Skeletal muscle tissue (tissue), 4 donors: ENCODE data around the gene SLC12A4. TPM values are rescaled to one million over a fixed set of nuclear protein-coding genes. Genes with fewer than 3 reads are reported as not detected.

Experiments
- H3K27ac ChIP-seq: one replicate; pipeline ENCODE4 v1.7.0; 2013; ENCODE audit warnings: mild to moderate bottlenecking, low read depth, low read length, inconsistent platforms
- H3K27me3 ChIP-seq, 3 donors: one replicate each; pipeline ENCODE4 v1.7.0; 2013; ENCODE audit warnings: low read length in 3 of 3; ENCODE audit not compliant: control insufficient read depth in 3 of 3, insufficient read depth in 3 of 3
- H3K36me3 ChIP-seq, 3 donors: one replicate each; pipeline ENCODE4 v1.7.0; 2013; ENCODE audit warnings: low read length in 3 of 3; ENCODE audit not compliant: control insufficient read depth in 3 of 3, insufficient read depth in 3 of 3
- H3K4me1 ChIP-seq, 3 donors: one replicate each; pipeline ENCODE4 v1.7.0; 2013; ENCODE audit warnings: low read length in 3 of 3, mild to moderate bottlenecking in 3 of 3; ENCODE audit not compliant: control insufficient read depth in 3 of 3, insufficient read depth in 3 of 3
- H3K4me3 ChIP-seq, 3 donors: one replicate each; pipeline ENCODE4 v1.7.0; 2013; ENCODE audit warnings: low read length in 3 of 3
- H3K9ac ChIP-seq, 3 donors: one replicate each; pipeline ENCODE4 v1.7.0; 2013; ENCODE audit warnings: low read length in 3 of 3, mild to moderate bottlenecking in 3 of 3, moderate library complexity in 2 of 3, low read depth in 1 of 3
- H3K9me3 ChIP-seq, 3 donors: one replicate each; pipeline ENCODE4 v1.7.0; 2013; ENCODE audit warnings: low read length in 3 of 3; ENCODE audit not compliant: control insufficient read depth in 3 of 3
- total RNA-seq: library from RNA; depleted of rRNA; stranded (reverse); fragments of >200 nt; gene quantifications from one replicate; pipeline ENCODE4 v1.2.3, GENCODE V29; 2014
- donor health status: Osteomylitis.

The SLC12A4 gene
- total RNA-seq, 1 donor from 2014 or later: 27.1 TPM

- no peaks in the 10 kb centered on the region for H3K27me3 ChIP-seq
- H3K9ac ChIP-seq: no peak overlapping the region
- no peak overlapping the region for H3K4me3 ChIP-seq
- peaks cover 20 to 31% (median 31%) of the 10 kb centered on the region in 3 donors for H3K4me1 ChIP-seq
- H3K27ac ChIP-seq: no peak overlapping the region
- no peaks in the 10 kb centered on the region for H3K9me3 ChIP-seq
- H3K36me3 ChIP-seq: peaks cover 82 to 84% (median 83%) of the 10 kb centered on the region in 3 donors
Observed at GRCh38 chr16:67950335-67950843, 18.0 kb downstream of the SLC12A4 start.

- H3K9ac ChIP-seq: no peak overlapping the region
- H3K4me1 ChIP-seq: peaks cover 25 to 35% (median 35%) of the 10 kb centered on the region in 3 donors
- no peak overlapping the region for H3K27ac ChIP-seq
- no peaks in the 10 kb centered on the region for H3K9me3 ChIP-seq
- peaks cover 83 to 87% (median 85%) of the 10 kb centered on the region in 3 donors for H3K36me3 ChIP-seq
- H3K27me3 ChIP-seq: no peaks in the 10 kb centered on the region
- H3K4me3 ChIP-seq: no peak overlapping the region
Observed at GRCh38 chr16:67949645-67950044, 18.8 kb downstream of the SLC12A4 start.

- Histone ChIP-seq H3K27me3 (no peaks in the 10 kb centered on the region), H3K27ac (no peak overlapping the region), H3K9me3 (no peaks in the 10 kb centered on the region), H3K4me1 (peaks cover 29 to 44% (median 44%) of the 10 kb centered on the region in 3 donors), H3K36me3 (peaks cover 75 to 88% (median 76%) of the 10 kb centered on the region in 3 donors), H3K4me3 (no peak overlapping the region), H3K9ac (no peak overlapping the region)
Observed at GRCh38 chr16:67948015-67948414, 20.4 kb downstream of the SLC12A4 start.

GRCh38 chr16:67946966-67947558 is 21.4 kb downstream of the SLC12A4 start:
- Histone ChIP-seq H3K9ac (no peak overlapping the region), H3K9me3 (no peaks in the 10 kb centered on the region), H3K27ac (no peak overlapping the region), H3K27me3 (no peaks in the 10 kb centered on the region), H3K4me1 (peaks cover 34 to 48% (median 43%) of the 10 kb centered on the region in 3 donors), H3K4me3 (no peak overlapping the region), H3K36me3 (peaks cover 78 to 94% (median 80%) of the 10 kb centered on the region in 3 donors)

- peaks cover 71 to 92% (median 72%) of the 10 kb centered on the region in 3 donors for H3K36me3 ChIP-seq
- H3K9ac ChIP-seq: peak overlapping the region in 1 of 3 donors; percentile 16
- H3K4me1 ChIP-seq: peaks cover 25 to 39% (median 36%) of the 10 kb centered on the region in 3 donors
- no peaks in the 10 kb centered on the region for H3K27me3 ChIP-seq
- H3K4me3 ChIP-seq: no peak overlapping the region
- H3K27ac ChIP-seq: no peak overlapping the region
- no peaks in the 10 kb centered on the region for H3K9me3 ChIP-seq
Observed at GRCh38 chr16:67946128-67946569, 22.3 kb downstream of the SLC12A4 start.

- Histone ChIP-seq H3K27me3 (no peaks in the 10 kb centered on the region), H3K4me3 (no peak overlapping the region), H3K9me3 (no peaks in the 10 kb centered on the region), H3K27ac (peak overlapping the region; percentile 40), H3K36me3 (peaks cover 64 to 86% (median 66%) of the 10 kb centered on the region in 3 donors), H3K9ac (peak overlapping the region in 1 of 3 donors; percentile 16), H3K4me1 (peaks cover 25 to 36% (median 34%) of the 10 kb centered on the region in 3 donors)
Observed at GRCh38 chr16:67945392-67945933, 23.0 kb downstream of the SLC12A4 start.

GRCh38 chr16:67944690-67945391 is 23.6 kb downstream of the SLC12A4 start:
- Histone ChIP-seq H3K9ac (peak overlapping the region in 1 of 3 donors; percentile 54), H3K27ac (peak overlapping the region; percentile 56), H3K4me1 (peaks cover 29 to 42% (median 40%) of the 10 kb centered on the region in 3 donors), H3K9me3 (no peaks in the 10 kb centered on the region), H3K27me3 (no peaks in the 10 kb centered on the region), H3K36me3 (peaks cover 64 to 86% (median 66%) of the 10 kb centered on the region in 3 donors), H3K4me3 (no peak overlapping the region)

- H3K9ac ChIP-seq: peak within 1 kb of the TSS in 2 of 3 donors; percentile 20 to 62
- H3K4me3 ChIP-seq: no peak within 1 kb of the TSS
- H3K9me3 ChIP-seq: no peaks in the 10 kb centered on the region
- peaks cover 29 to 46% (median 44%) of the 10 kb centered on the region in 3 donors for H3K4me1 ChIP-seq
- H3K27ac ChIP-seq: peak within 1 kb of the TSS; percentile 62
- H3K36me3 ChIP-seq: peaks cover 56 to 83% (median 64%) of the 10 kb centered on the region in 3 donors
- no peaks in the 10 kb centered on the region for H3K27me3 ChIP-seq
Observed at GRCh38 chr16:67943619-67944504, 24.6 kb downstream of the SLC12A4 start, which contains the start of gene LCAT. TSS of gene LCAT (minus strand) at chr16:67944120. CDS start at chr16:67944101, 19 bp downstream.

GRCh38 chr16:67943256-67943618 is 25.2 kb downstream of the SLC12A4 start:
- peaks cover 29 to 46% (median 42%) of the 10 kb centered on the region in 3 donors for H3K4me1 ChIP-seq
- peaks cover 50 to 76% (median 58%) of the 10 kb centered on the region in 3 donors for H3K36me3 ChIP-seq
- H3K4me3 ChIP-seq: no peak overlapping the region
- H3K9ac ChIP-seq: no peak overlapping the region
- peak overlapping the region; percentile 62 for H3K27ac ChIP-seq
- no peaks in the 10 kb centered on the region for H3K9me3 ChIP-seq
- no peaks in the 10 kb centered on the region for H3K27me3 ChIP-seq
